H1 (cell line): ENCODE data around the gene GRK6. TPM values are rescaled to one million over a fixed set of nuclear protein-coding genes. Genes with fewer than 3 reads are reported as not detected.

Experiments
- CTCF ChIA-PET: fragments of 300-600 bp; sonication (Branson Sonifier 250); formaldehyde crosslinking; loops from one replicate; lab custom pipeline; 2021; ENCODE audit not compliant: partially characterized antibody; lab: Charles Lee
- POLR2A ChIA-PET: fragments of 300-600 bp; sonication (Branson Sonifier 250); formaldehyde crosslinking; loops from one replicate; lab custom pipeline; 2021; ENCODE audit warnings: inconsistent platforms; ENCODE audit not compliant: partially characterized antibody; lab: Charles Lee
- DNase-seq, 2 experiments: peaks; one replicate each; pipeline versions ENCODE4 v3.0.0 to v3.0.0-alpha.2; 2010 to 2022; ENCODE audit warnings: low spot score in 2 of 2, low read depth in 1 of 2, mixed read lengths in 1 of 2
- FAIRE-seq: peaks from 2 replicates; lab custom pipeline; 2011; peaks lifted over from hg19 to GRCh38; lab: Jason Lieb, UNC
- H2AFZ ChIP-seq: 2 replicates; pipeline ENCODE4 v1.8.1; 2012; ENCODE audit warnings: low read length, inconsistent platforms
- H2AK5ac ChIP-seq: 2 replicates; pipeline ENCODE4 v1.6.1; 2013; ENCODE audit warnings: low read depth, low read length
- H2BK120ac ChIP-seq: replicated peaks from 2 replicates; pipeline ENCODE3; 2013; ENCODE audit warnings: low read depth, low read length, inconsistent platforms
- H2BK12ac ChIP-seq: 2 replicates; pipeline ENCODE4 v1.6.1; 2013; ENCODE audit warnings: low read depth, low read length
- H2BK15ac ChIP-seq: 2 replicates; pipeline ENCODE4 v1.6.1; 2013; ENCODE audit warnings: low read length
- H2BK20ac ChIP-seq: 2 replicates; pipeline ENCODE4 v1.6.1; 2013; ENCODE audit warnings: low read length
- H2BK5ac ChIP-seq: 2 replicates; pipeline ENCODE4 v1.6.1; 2013; ENCODE audit warnings: low read depth, low read length
- H3K14ac ChIP-seq: 2 replicates; pipeline ENCODE4 v1.6.1; 2013; ENCODE audit warnings: inconsistent platforms; ENCODE audit not compliant: insufficient read length
- H3K18ac ChIP-seq: 2 replicates; pipeline ENCODE4 v1.6.1; 2013; ENCODE audit warnings: low read length; ENCODE audit errors: extremely low read depth
- H3K23ac ChIP-seq: 2 replicates; pipeline ENCODE4 v1.6.1; 2013; ENCODE audit warnings: inconsistent platforms; ENCODE audit not compliant: insufficient read length
- H3K23me2 ChIP-seq: 2 replicates; pipeline ENCODE4 v1.6.1; 2013; ENCODE audit warnings: low read depth, low read length
- H3K27ac ChIP-seq: 2 replicates; pipeline ENCODE4 v1.6.1; 2011; ENCODE audit warnings: low read depth, low read length, inconsistent platforms
- H3K27me3 ChIP-seq, 4 experiments: replicated peaks in 1 of 4; 1 replicate in 1 of 4; 2 replicates in 3 of 4; pipeline versions ENCODE4 v1.6.1 to v1.8.1; 2011 to 2013; ENCODE audit warnings: low read length in 3 of 4, mild to moderate bottlenecking in 3 of 4, inconsistent platforms in 2 of 4, mixed read lengths in 2 of 4, moderate library complexity in 1 of 4; ENCODE audit not compliant: control insufficient read depth in 3 of 4, insufficient read depth in 3 of 4; ENCODE audit errors: extremely low read depth in 1 of 4
- H3K36me3 ChIP-seq, 4 experiments: 2 replicates each; pipeline versions ENCODE4 v1.6.1 to v1.8.1; 2011 to 2013; ENCODE audit warnings: mild to moderate bottlenecking in 4 of 4, low read length in 3 of 4, moderate library complexity in 2 of 4, control low read depth in 1 of 4, inconsistent platforms in 1 of 4; ENCODE audit not compliant: insufficient read depth in 4 of 4, control insufficient read depth in 2 of 4
- H3K4ac ChIP-seq: replicated peaks from 2 replicates; pipeline ENCODE3; 2013; ENCODE audit warnings: low read length, low read depth, mixed read lengths, inconsistent platforms; ENCODE audit not compliant: insufficient read length
- H3K4me1 ChIP-seq, 4 experiments: replicated peaks in 1 of 4; 1 replicate in 1 of 4; 2 replicates in 3 of 4; pipeline versions ENCODE4 v1.6.1 to v1.8.1; 2011 to 2013; ENCODE audit warnings: low read length in 3 of 4, inconsistent platforms in 2 of 4, mixed read lengths in 1 of 4; ENCODE audit not compliant: insufficient read depth in 4 of 4, control insufficient read depth in 3 of 4
- H3K4me2 ChIP-seq, 2 experiments: 2 replicates each; pipeline versions ENCODE4 v1.6.1 to v1.8.1; 2011 to 2013; ENCODE audit warnings: low read depth in 2 of 2, low read length in 2 of 2, control low read depth in 1 of 2, inconsistent platforms in 1 of 2, mild to moderate bottlenecking in 1 of 2; ENCODE audit not compliant: insufficient read depth in 1 of 2
- H3K4me3 ChIP-seq, 4 experiments: fragments of 200-600, 300-600 bp in 1 of 4; sonication (generic), shearing (Covaris generic), sonication (Bioruptor Twin) in 1 of 4; 2 replicates each; pipeline versions ENCODE4 v1.5.1 to v1.8.1; 2011 to 2016; ENCODE audit warnings: low read length in 4 of 4, low read depth in 3 of 4, control low read depth in 2 of 4, inconsistent platforms in 2 of 4, mild to moderate bottlenecking in 2 of 4, mixed read lengths in 1 of 4, moderate library complexity in 1 of 4; ENCODE audit not compliant: insufficient read depth in 2 of 4; ENCODE audit errors: extremely low read depth in 1 of 4
- H3K56ac ChIP-seq: replicated peaks from 2 replicates; pipeline ENCODE3; 2013; ENCODE audit warnings: low read depth, mild to moderate bottlenecking, mixed read lengths, low read length, inconsistent platforms; ENCODE audit not compliant: insufficient read length
- H3K79me1 ChIP-seq: 2 replicates; pipeline ENCODE4 v1.6.1; 2013; ENCODE audit warnings: low read depth, low read length, control low read depth
- H3K79me2 ChIP-seq, 2 experiments: 2 replicates each; pipeline versions ENCODE4 v1.6.1 to v1.8.1; 2012 to 2013; ENCODE audit warnings: low read length in 2 of 2, mild to moderate bottlenecking in 2 of 2, inconsistent platforms in 1 of 2; ENCODE audit not compliant: insufficient read depth in 2 of 2, control insufficient read depth in 1 of 2
- H3K9ac ChIP-seq, 4 experiments: replicated peaks in 1 of 4; 1 replicate in 1 of 4; 2 replicates in 3 of 4; pipeline versions ENCODE4 v1.6.1 to v1.8.1; 2011 to 2013; ENCODE audit warnings: low read depth in 3 of 4, low read length in 3 of 4, control low read depth in 2 of 4, mild to moderate bottlenecking in 2 of 4, moderate library complexity in 2 of 4, inconsistent platforms in 1 of 4; ENCODE audit errors: extremely low read depth in 1 of 4
- H3K9me3 ChIP-seq, 2 experiments: 2 replicates each; pipeline versions ENCODE4 v1.6.1 to v1.8.1; 2012 to 2013; ENCODE audit warnings: mild to moderate bottlenecking in 2 of 2, moderate library complexity in 2 of 2, control low read depth in 1 of 2, inconsistent platforms in 1 of 2, low read depth in 1 of 2, low read length in 1 of 2, mixed read lengths in 1 of 2; ENCODE audit not compliant: insufficient read depth in 2 of 2
- H4K20me1 ChIP-seq, 2 experiments: replicated peaks in 1 of 2; 2 replicates each; pipeline versions ENCODE3 to v1.8.1; 2011 to 2013; ENCODE audit warnings: inconsistent platforms in 2 of 2, low read length in 2 of 2, mild to moderate bottlenecking in 1 of 2; ENCODE audit not compliant: insufficient read depth in 2 of 2, control insufficient read depth in 1 of 2
- H4K5ac ChIP-seq: 2 replicates; pipeline ENCODE4 v1.6.1; 2013; ENCODE audit warnings: low read length, low read depth, mixed read lengths, inconsistent platforms; ENCODE audit not compliant: insufficient read length
- H4K8ac ChIP-seq: 2 replicates; pipeline ENCODE4 v1.8.0; 2013; ENCODE audit warnings: mild to moderate bottlenecking, moderate library complexity, low read length, inconsistent platforms; ENCODE audit not compliant: insufficient read depth; ENCODE audit errors: extremely low read depth
- H4K91ac ChIP-seq: replicated peaks from 2 replicates; pipeline ENCODE3; 2013; ENCODE audit warnings: low read length, mixed read lengths, inconsistent platforms; ENCODE audit not compliant: insufficient read length
- FOSL1 ChIP-seq: IDR thresholded peaks from 2 replicates; pipeline ENCODE4 v1.6.1; 2011; ENCODE audit warnings: mild to moderate bottlenecking, low read depth, low read length, moderate library complexity; ENCODE audit not compliant: insufficient read depth
- POLR2AphosphoS5 ChIP-seq: IDR thresholded peaks from 2 replicates; pipeline ENCODE4 v1.6.1; 2011; ENCODE audit warnings: low read depth, low read length
- WGBS, 2 experiments: shearing (Covaris generic) in 1 of 2; methylation state at CpG; one replicate each; pipeline versions ENCODE4 v1.1.6 to v1.1.7; 2013 to 2015; ENCODE audit warnings: low lambda C conversion rate in 2 of 2, mixed read lengths in 2 of 2, inconsistent platforms in 1 of 2, low coverage in 1 of 2, missing lambda C conversion rate in 1 of 2; ENCODE audit not compliant: insufficient replicate concordance in 2 of 2, insufficient coverage in 1 of 2, insufficient read length in 1 of 2; ENCODE audit errors: extremely low coverage in 1 of 2, missing lambda C conversion rate in 1 of 2; 5-methylcytosine and 5-hydroxymethylcytosine counted together
- polyA plus RNA-seq, 7 experiments: library from polyadenylated mRNA; depleted of rRNA in 3 of 7; stranded (reverse) in 5 of 7; unstranded in 2 of 7; fragments of >200 nt in 5 of 7; fragments of 200-250 nt in 2 of 7; gene quantifications; 1 replicate in 5 of 7; 2 replicates in 1 of 7; 4 replicates in 1 of 7; pipeline versions ENCODE4 v1.2.1 to v1.2.3, GENCODE V29; 2011 to 2013; ENCODE audit warnings: missing spikeins in 2 of 7, mixed read lengths in 2 of 7
- total RNA-seq: library from RNA; stranded (reverse); fragmentation: NEBNext Ultra II Directional; extraction: Animal tissue kit (Norgen Biotek cat#: 25700); gene quantifications from 2 replicates; pipeline ENCODE4 v1.2.1, GENCODE V29; 2021

GRK6 gene
- total and polyA plus RNA-seq, 2 of the 8 experiments (the other 6 are each of a cell fraction or from before 2014, with no cell fraction given): 31.8 to 57.8 TPM

GRCh38 chr5:177479774-177480173 lies 53.3 kb downstream of the GRK6 start:
- H4K5ac ChIP-seq: no peak overlapping the region
- H3K56ac ChIP-seq: no peak overlapping the region
- no peaks in the 10 kb centered on the region for H3K27me3 ChIP-seq
- H2BK12ac ChIP-seq: no peak overlapping the region
- 91% methylated on average over 14 of the region's 14 CpGs; no CpG with 5 or more reads in 1 of the 2 experiments for WGBS, 2 experiments
- H4K8ac ChIP-seq: peak overlapping the region; percentile 71; the same call in 1 of the 2 replicates
- ChIA-PET POLR2A (interaction anchor here (0.6 to 67.5 kb wide), 3 partner anchors 0 to 361 kb away, joined by 3 to 3349 read pairs (median 3349); partner anchors contain the start of genes DBN1, DOK3, PDLIM7 and PRR7), CTCF (interaction anchor here (0.6 to 10.4 kb wide), 6 partner anchors 12 to 109 kb away, joined by 3 to 162 read pairs (median 8); partner anchors contain the start of gene PDLIM7)
- H2BK120ac ChIP-seq: no peak overlapping the region
- H4K20me1 ChIP-seq: peaks cover 0 to 11% of the 10 kb centered on the region in 2 experiments
- no peaks in the 10 kb centered on the region for H3K23me2 ChIP-seq
- no peak overlapping the region for H3K14ac ChIP-seq
- H3K4ac ChIP-seq: no peak overlapping the region
- no peak overlapping the region for H3K23ac ChIP-seq
- H2AK5ac ChIP-seq: no peak overlapping the region
- no peak overlapping the region for H2BK15ac ChIP-seq
- H3K79me1 ChIP-seq: no peaks in the 10 kb centered on the region
- no peak overlapping the region for H3K9ac ChIP-seq
- peaks cover 4 to 12% (median 7%) of the 10 kb centered on the region in 4 experiments; a peak in 5 of 8 replicates for H3K36me3 ChIP-seq
- no peaks in the 10 kb centered on the region for H3K79me2 ChIP-seq
- no peak overlapping the region for H3K18ac ChIP-seq
- H2BK20ac ChIP-seq: no peak overlapping the region
- no peaks in the 10 kb centered on the region for H3K9me3 ChIP-seq
- FAIRE-seq: no peak
- no peak overlapping the region for H3K4me3 ChIP-seq
- H2BK5ac ChIP-seq: no peak overlapping the region
- H4K91ac ChIP-seq: no peak overlapping the region
- TF ChIP-seq POLR2AphosphoS5 (peak; percentile 55; the same call in 1 of the 2 replicates), FOSL1 (no peak)
- H2AFZ ChIP-seq: no peak overlapping the region
- DNase-seq: no peak
- no peak overlapping the region for H3K4me2 ChIP-seq
- no peak overlapping the region for H3K27ac ChIP-seq
- H3K4me1 ChIP-seq: peaks cover 0 to 10% (median 6%) of the 10 kb centered on the region in 4 experiments; a peak in 6 of 7 replicates
